ENCODE results near the gene KLK5. TPM values are rescaled to one million over a fixed set of nuclear protein-coding genes. Genes with fewer than 3 reads are reported as not detected.

KLK5 gene
- polyA plus RNA-seq, 2 of the 4 experiments (the other 2 are of a cell fraction): not detected

DNA sequence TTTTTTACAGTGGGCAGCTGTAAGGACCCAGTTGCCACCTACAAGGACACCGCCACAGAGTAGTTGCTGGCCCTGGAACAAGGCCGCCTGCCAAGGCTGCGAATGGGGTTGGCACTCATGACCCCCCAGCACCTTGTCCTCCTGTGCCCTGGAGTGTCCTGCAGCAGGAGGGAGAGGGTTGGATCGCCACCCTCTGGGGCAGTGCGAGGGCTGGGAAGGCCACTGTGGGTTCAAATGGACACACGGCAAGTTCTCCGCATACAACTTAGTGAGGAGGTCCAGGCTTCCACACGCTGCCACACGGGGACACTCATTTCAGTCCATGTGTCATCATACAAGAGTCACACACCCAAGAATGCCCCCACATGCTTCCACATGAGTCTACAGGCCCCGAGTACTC is 47.6 kb upstream of the KLK5 start (continued):
- TF ChIP-seq HOXA7 (CRISPR knock-in tag; IDR thresholded peaks at IDR 0.05) (no peak), HEYL (CRISPR knock-in tag; IDR thresholded peaks at IDR 0.05) (no peak)

DNA sequence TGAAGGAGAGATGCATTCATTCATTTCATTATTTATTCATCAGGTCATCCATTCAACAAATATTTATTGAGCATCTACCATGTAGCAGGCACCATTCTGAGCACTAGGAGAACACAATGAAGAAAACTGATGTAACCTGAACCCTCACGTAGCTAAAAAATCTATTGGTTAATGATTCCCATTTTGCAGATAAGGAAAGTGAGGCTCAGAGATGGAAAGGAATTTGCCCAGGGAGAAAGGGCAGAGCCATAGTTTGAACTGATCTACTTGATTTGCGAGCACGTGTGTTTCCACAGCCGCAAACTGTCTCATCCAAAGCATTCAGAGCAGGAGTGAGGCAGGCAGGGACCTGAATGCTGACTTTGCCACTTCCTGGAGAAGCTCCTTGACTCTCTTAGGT is 45.8 kb upstream of the KLK5 start:
- Histone ChIP-seq H3K9me3 (peaks cover 5% of the 10 kb centered on the region; the same call in 2 of the 3 replicates), H3K4me3 (no peak overlapping the region), H3K4me2 (no peak overlapping the region), H3K27ac (no peak overlapping the region), H3K4me1 (peaks cover 6% of the 10 kb centered on the region; the same call in 2 of the 3 replicates)
- ATAC-seq: no peak
- no peak for FAIRE-seq
- WGBS (ENCODE audit: missing lambda C conversion rate): 45% methylated on average over 4 of the region's 4 CpGs
- TF ChIP-seq TFCP2L1 (CRISPR knock-in tag; IDR thresholded peaks at IDR 0.05): no peak
- no peak for TF ChIP-seq SMC3 (IDR thresholded peaks at IDR 0.05)
- TF ChIP-seq, protein P1, sequence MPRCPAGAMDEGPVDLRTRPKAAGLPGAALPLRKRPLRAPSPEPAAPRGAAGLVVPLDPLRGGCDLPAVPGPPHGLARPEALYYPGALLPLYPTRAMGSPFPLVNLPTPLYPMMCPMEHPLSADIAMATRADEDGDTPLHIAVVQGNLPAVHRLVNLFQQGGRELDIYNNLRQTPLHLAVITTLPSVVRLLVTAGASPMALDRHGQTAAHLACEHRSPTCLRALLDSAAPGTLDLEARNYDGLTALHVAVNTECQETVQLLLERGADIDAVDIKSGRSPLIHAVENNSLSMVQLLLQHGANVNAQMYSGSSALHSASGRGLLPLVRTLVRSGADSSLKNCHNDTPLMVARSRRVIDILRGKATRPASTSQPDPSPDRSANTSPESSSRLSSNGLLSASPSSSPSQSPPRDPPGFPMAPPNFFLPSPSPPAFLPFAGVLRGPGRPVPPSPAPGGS (IDR thresholded peaks at IDR 0.05): no peak
- TF ChIP-seq, protein P2, sequence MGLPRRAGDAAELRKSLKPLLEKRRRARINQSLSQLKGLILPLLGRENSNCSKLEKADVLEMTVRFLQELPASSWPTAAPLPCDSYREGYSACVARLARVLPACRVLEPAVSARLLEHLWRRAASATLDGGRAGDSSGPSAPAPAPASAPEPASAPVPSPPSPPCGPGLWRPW (IDR thresholded peaks at IDR 0.05): no peak
- no peak for TF ChIP-seq BHLHE40 (IDR thresholded peaks at IDR 0.05; ENCODE audit: low read depth, low read length)
- TF ChIP-seq CBX8 (IDR thresholded peaks at IDR 0.05): no peak
- TF ChIP-seq POLR2A (IDR thresholded peaks at IDR 0.05; ENCODE audit: low read length): no peak
- TF ChIP-seq SREBF2 (IDR thresholded peaks at IDR 0.05): no peak
- TF ChIP-seq MAFK (IDR thresholded peaks at IDR 0.05; ENCODE audit: partially characterized antibody): no peak
- TF ChIP-seq, protein P3, sequence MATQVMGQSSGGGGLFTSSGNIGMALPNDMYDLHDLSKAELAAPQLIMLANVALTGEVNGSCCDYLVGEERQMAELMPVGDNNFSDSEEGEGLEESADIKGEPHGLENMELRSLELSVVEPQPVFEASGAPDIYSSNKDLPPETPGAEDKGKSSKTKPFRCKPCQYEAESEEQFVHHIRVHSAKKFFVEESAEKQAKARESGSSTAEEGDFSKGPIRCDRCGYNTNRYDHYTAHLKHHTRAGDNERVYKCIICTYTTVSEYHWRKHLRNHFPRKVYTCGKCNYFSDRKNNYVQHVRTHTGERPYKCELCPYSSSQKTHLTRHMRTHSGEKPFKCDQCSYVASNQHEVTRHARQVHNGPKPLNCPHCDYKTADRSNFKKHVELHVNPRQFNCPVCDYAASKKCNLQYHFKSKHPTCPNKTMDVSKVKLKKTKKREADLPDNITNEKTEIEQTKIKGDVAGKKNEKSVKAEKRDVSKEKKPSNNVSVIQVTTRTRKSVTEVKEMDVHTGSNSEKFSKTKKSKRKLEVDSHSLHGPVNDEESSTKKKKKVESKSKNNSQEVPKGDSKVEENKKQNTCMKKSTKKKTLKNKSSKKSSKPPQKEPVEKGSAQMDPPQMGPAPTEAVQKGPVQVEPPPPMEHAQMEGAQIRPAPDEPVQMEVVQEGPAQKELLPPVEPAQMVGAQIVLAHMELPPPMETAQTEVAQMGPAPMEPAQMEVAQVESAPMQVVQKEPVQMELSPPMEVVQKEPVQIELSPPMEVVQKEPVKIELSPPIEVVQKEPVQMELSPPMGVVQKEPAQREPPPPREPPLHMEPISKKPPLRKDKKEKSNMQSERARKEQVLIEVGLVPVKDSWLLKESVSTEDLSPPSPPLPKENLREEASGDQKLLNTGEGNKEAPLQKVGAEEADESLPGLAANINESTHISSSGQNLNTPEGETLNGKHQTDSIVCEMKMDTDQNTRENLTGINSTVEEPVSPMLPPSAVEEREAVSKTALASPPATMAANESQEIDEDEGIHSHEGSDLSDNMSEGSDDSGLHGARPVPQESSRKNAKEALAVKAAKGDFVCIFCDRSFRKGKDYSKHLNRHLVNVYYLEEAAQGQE (IDR thresholded peaks at IDR 0.05): no peak
- TF ChIP-seq FOSL2 (IDR thresholded peaks at IDR 0.05): no peak
- no peak for TF ChIP-seq FOSL2 (CRISPR knock-in tag; IDR thresholded peaks at IDR 0.05)
- TF ChIP-seq, protein P4, sequence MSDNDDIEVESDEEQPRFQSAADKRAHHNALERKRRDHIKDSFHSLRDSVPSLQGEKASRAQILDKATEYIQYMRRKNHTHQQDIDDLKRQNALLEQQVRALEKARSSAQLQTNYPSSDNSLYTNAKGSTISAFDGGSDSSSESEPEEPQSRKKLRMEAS (IDR thresholded peaks at IDR 0.05): no peak
- TF ChIP-seq HOXB5 (CRISPR knock-in tag; IDR thresholded peaks at IDR 0.05): no peak
- ChIA-PET CTCF (interaction anchor here (1.0 to 2.0 kb wide), 5 partner anchors 13 to 76 kb away, joined by 3 to 9 read pairs (median 5); no protein-coding TSS in a partner anchor), POLR2A (no interaction called here)
- no peak for DNase-seq (ENCODE audit: low read depth in 1 of 2, low spot score in 1 of 2)

DNA sequence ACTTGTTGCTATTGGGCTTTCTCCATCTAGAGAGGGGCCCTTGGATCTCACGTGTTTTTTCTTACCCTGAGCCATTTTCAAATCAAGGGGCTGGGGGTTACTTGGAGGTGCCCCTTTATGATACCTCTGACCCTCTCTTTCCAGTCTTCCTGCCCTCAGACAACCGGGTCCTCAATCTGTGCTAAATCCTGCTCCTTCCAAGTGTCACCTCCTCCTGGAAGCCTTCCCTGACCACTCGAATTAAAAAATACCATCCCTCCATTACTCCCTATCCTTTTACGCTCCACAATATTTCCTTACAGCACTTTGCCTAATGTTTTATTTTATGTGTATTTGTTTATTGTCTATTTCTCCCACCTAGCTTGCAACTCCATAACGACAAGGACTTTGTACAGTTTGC is 45.2 kb upstream of the KLK5 start:
- Histone ChIP-seq H3K4me1 (peaks cover 6% of the 10 kb centered on the region; the same call in 2 of the 3 replicates), H3K4me3 (no peak overlapping the region)
- no peak for ATAC-seq

DNA sequence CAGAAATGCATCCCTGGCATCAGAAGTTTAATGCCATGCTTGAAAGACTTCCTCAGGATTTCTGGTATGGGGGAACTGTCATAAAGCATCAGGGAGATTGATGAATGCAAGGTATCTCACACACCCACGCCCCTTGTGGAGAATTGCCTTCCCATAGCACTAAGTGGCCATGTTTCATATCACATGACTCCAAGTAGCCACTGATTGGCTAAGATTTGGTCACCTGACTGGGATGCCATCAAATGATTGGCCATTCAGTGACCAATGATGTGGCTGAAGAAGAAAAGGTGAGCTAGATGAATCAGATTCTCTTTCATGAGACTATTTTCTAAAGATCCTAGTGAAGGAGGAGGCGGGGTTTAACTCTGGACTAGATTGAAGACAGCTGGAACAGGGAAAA is 41.3 kb upstream of the KLK5 start:
- peak; percentile 65 to 75 for DNase-seq (ENCODE audit: low read depth in 1 of 2, low spot score in 1 of 2)
- no peak for FAIRE-seq
- Histone ChIP-seq H3K4me2 (no peak overlapping the region), H3K4me1 (no peaks in the 10 kb centered on the region), H3K27ac (no peak overlapping the region), H3K4me3 (no peak overlapping the region), H3K9me3 (peaks cover 5% of the 10 kb centered on the region; the same call in 2 of the 3 replicates)
- CTCF ChIA-PET: interaction anchor here (1.5 to 1.9 kb wide), 2 partner anchors 23 to 27 kb away, joined by 6 to 9 read pairs; no protein-coding TSS in a partner anchor
- WGBS (ENCODE audit: missing lambda C conversion rate): 35% methylated on average over 2 of the region's 2 CpGs
- peak in 1 of 2 experiments; percentile 71; a peak in 3 of 6 replicates for ATAC-seq
- TF ChIP-seq, protein P5, sequence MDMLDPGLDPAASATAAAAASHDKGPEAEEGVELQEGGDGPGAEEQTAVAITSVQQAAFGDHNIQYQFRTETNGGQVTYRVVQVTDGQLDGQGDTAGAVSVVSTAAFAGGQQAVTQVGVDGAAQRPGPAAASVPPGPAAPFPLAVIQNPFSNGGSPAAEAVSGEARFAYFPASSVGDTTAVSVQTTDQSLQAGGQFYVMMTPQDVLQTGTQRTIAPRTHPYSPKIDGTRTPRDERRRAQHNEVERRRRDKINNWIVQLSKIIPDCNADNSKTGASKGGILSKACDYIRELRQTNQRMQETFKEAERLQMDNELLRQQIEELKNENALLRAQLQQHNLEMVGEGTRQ (IDR thresholded peaks at IDR 0.05): peak; percentile 94
- TF ChIP-seq CHD2 (IDR thresholded peaks at IDR 0.05; ENCODE audit: low read length, partially characterized antibody): no peak
- no peak for TF ChIP-seq EHF (CRISPR knock-in tag; IDR thresholded peaks at IDR 0.05)
- no peak for TF ChIP-seq MAFK (IDR thresholded peaks at IDR 0.05; ENCODE audit: partially characterized antibody)
- POLR2A ChIA-PET: no interaction called here

More for the DNA sequence above, 45.2 kb upstream of the KLK5 start:
- no peak overlapping the region for H3K27ac ChIP-seq
- 26% methylated on average over 5 of the region's 5 CpGs for WGBS (ENCODE audit: missing lambda C conversion rate)
- no peak for DNase-seq (ENCODE audit: low read depth in 1 of 2, low spot score in 1 of 2)
- ChIA-PET CTCF (interaction anchor here (0.6 to 2.0 kb wide), 5 partner anchors 19 to 154 kb away, joined by 3 to 9 read pairs (median 5); no protein-coding TSS in a partner anchor), POLR2A (no interaction called here)
- TF ChIP-seq CEBPB (IDR thresholded peaks at IDR 0.05) (no peak), ZFP36 (IDR thresholded peaks at IDR 0.05; ENCODE audit: borderline replicate concordance, partially characterized antibody) (peak; percentile 67)
- FAIRE-seq: peak; percentile 28
- H3K4me2 ChIP-seq: no peak overlapping the region
- peaks cover 5% of the 10 kb centered on the region; the same call in 2 of the 3 replicates for H3K9me3 ChIP-seq
